Measurements from ENCODE around the gene CHAF1A.

- TF ChIP-seq GATA2 (IDR thresholded peaks at IDR 0.05; ENCODE audit: low read depth, low read length) (no peak), GATA3 (IDR thresholded peaks at IDR 0.05; ENCODE audit: low read depth, low read length) (no peak)
These were observed 53.5 kb downstream of the CHAF1A start for GRCh38 chr19:4455719-4456475.
